HG03460 (cell line): ENCODE measurements around the gene TRAPPC12.
"Not testable (repeated sequence)": the region's sequence is repeated elsewhere in the genome, so short reads cannot be mapped to it uniquely, and the experiment has no call there.

Source experiments
- ATAC-seq: cut with Tn5 transposase; IDR thresholded peaks from one replicate; pipeline ENCODE4 v1.9.1; 2021; ENCODE audit not compliant: unreplicated experiment

TRAPPC12 gene

GRCh38 chr2:3368261-3368722, 11.2 kb upstream of the TRAPPC12 start:
- no peak for ATAC-seq

GRCh38 chr2:3369340-3370181, 9.9 kb upstream of the TRAPPC12 start:
- not testable (repeated sequence) for ATAC-seq

GRCh38 chr2:3376821-3377220, 2.7 kb upstream of the TRAPPC12 start:
- no peak for ATAC-seq

- ATAC-seq, result peak; percentile 25
These were observed 2.2 kb upstream of the TRAPPC12 start for GRCh38 chr2:3377279-3377611.

GRCh38 chr2:3377612-3378432, 1.7 kb upstream of the TRAPPC12 start, which contains the start of gene EIPR1:
EIPR1 (minus strand) TSS chr2:3377818; CDS start chr2:3377689, 129 bp downstream.
- peak; percentile 77 for ATAC-seq

GRCh38 chr2:3379339-3379646, 201 bp upstream of the TRAPPC12 start:
- no peak for ATAC-seq

GRCh38 chr2:3386448-3386958, 7.0 kb downstream of the TRAPPC12 start:
- no peak for ATAC-seq

- ATAC-seq, result no peak
These were observed 7.5 kb downstream of the TRAPPC12 start for GRCh38 chr2:3387011-3387410.

- ATAC-seq, result no peak
These were observed 8.3 kb downstream of the TRAPPC12 start for GRCh38 chr2:3387644-3388411.

GRCh38 chr2:3388412-3388738, 8.9 kb downstream of the TRAPPC12 start:
- ATAC-seq, result no peak

- ATAC-seq, result no peak
These were observed 9.7 kb downstream of the TRAPPC12 start for GRCh38 chr2:3389193-3389592.

GRCh38 chr2:3390041-3390440, 10.5 kb downstream of the TRAPPC12 start:
- no peak for ATAC-seq

- no peak for ATAC-seq
These were observed 12.7 kb downstream of the TRAPPC12 start for GRCh38 chr2:3392216-3392615.

- ATAC-seq, result peak; percentile 51
These were observed 17.5 kb downstream of the TRAPPC12 start for GRCh38 chr2:3396920-3397559.

GRCh38 chr2:3398857-3399256, 19.4 kb downstream of the TRAPPC12 start:
- ATAC-seq, result no peak

- ATAC-seq, result no peak
These were observed 19.9 kb downstream of the TRAPPC12 start for GRCh38 chr2:3399381-3399780.

- no peak for ATAC-seq
These were observed 20.3 kb downstream of the TRAPPC12 start for GRCh38 chr2:3399829-3400228.

- ATAC-seq, result peak; percentile 98
These were observed 24.3 kb downstream of the TRAPPC12 start for GRCh38 chr2:3403587-3404334.

GRCh38 chr2:3404349-3404894, 24.9 kb downstream of the TRAPPC12 start:
- ATAC-seq, result no peak

GRCh38 chr2:3405307-3405706, 25.8 kb downstream of the TRAPPC12 start:
- no peak for ATAC-seq
